22Rv1 (cell line): Measurements from ENCODE around the gene THRSP.
"Not testable (repeated sequence)": the region's sequence is repeated elsewhere in the genome, so short reads cannot be mapped to it uniquely, and the experiment has no call there.

Source experiments
- H3K27ac ChIP-seq: fragments of 450-650 bp; 2 replicates; pipeline ENCODE4 v1.5.1; 2017
- CTCF ChIP-seq: fragments of 450-650 bp; IDR thresholded peaks from 2 replicates; pipeline ENCODE4 v1.5.1; 2017; ENCODE audit warnings: mild to moderate bottlenecking
- ZFX ChIP-seq: fragments of 450-650 bp; IDR thresholded peaks from 2 replicates; pipeline ENCODE4 v1.6.1; 2017; ENCODE audit warnings: antibody characterized with exemption, borderline replicate concordance

The THRSP gene

GRCh38 chr11:78063440-78064181 lies at the start of gene THRSP:
Gene THRSP, plus strand, starts transcription at chr11:78063861. Its CDS starts 21 bp downstream, at chr11:78063882.
- TF ChIP-seq CTCF (no peak), ZFX (no peak)
- H3K27ac ChIP-seq: no peak within 1 kb of the TSS

GRCh38 chr11:78014937-78015520 lies 48.6 kb upstream of the THRSP start:
- H3K27ac ChIP-seq: not testable (repeated sequence)

GRCh38 chr11:78015878-78016277 lies 47.8 kb upstream of the THRSP start:
- no peak overlapping the region for H3K27ac ChIP-seq
- TF ChIP-seq CTCF (no peak), ZFX (no peak)

GRCh38 chr11:78019808-78020207 lies 43.9 kb upstream of the THRSP start:
- TF ChIP-seq ZFX: no peak
- no peak for TF ChIP-seq CTCF

GRCh38 chr11:78020246-78020645 lies 43.4 kb upstream of the THRSP start:
- TF ChIP-seq ZFX (no peak), CTCF (no peak)
- H3K27ac ChIP-seq: no peak overlapping the region

More at GRCh38 chr11:78019808-78020207, 43.9 kb upstream of the THRSP start:
- H3K27ac ChIP-seq: no peak overlapping the region

- no peak for TF ChIP-seq ZFX
- no peak overlapping the region for H3K27ac ChIP-seq
Measured at GRCh38 chr11:78021611-78022010, 42.0 kb upstream of the THRSP start.

GRCh38 chr11:78022397-78023396 lies 41.0 kb upstream of the THRSP start, which contains the start of gene KCTD14:
Gene KCTD14, minus strand, starts transcription at chr11:78023276. Its CDS starts 27 bp downstream, at chr11:78023249.
- no peak within 1 kb of the TSS for H3K27ac ChIP-seq
- TF ChIP-seq CTCF (no peak), ZFX (no peak)

GRCh38 chr11:78023426-78023825 lies 40.2 kb upstream of the THRSP start:
- TF ChIP-seq CTCF (no peak), ZFX (no peak)
- H3K27ac ChIP-seq: no peak overlapping the region
